ENCODE data around the gene UROC1. TPM values are rescaled to one million over a fixed set of nuclear protein-coding genes. Genes with fewer than 3 reads are reported as not detected.

UROC1 gene
- total and polyA plus RNA-seq, 9 of the 15 experiments (the other 6 are each of a cell fraction or from before 2014, with no cell fraction given) = not detected

DNA sequence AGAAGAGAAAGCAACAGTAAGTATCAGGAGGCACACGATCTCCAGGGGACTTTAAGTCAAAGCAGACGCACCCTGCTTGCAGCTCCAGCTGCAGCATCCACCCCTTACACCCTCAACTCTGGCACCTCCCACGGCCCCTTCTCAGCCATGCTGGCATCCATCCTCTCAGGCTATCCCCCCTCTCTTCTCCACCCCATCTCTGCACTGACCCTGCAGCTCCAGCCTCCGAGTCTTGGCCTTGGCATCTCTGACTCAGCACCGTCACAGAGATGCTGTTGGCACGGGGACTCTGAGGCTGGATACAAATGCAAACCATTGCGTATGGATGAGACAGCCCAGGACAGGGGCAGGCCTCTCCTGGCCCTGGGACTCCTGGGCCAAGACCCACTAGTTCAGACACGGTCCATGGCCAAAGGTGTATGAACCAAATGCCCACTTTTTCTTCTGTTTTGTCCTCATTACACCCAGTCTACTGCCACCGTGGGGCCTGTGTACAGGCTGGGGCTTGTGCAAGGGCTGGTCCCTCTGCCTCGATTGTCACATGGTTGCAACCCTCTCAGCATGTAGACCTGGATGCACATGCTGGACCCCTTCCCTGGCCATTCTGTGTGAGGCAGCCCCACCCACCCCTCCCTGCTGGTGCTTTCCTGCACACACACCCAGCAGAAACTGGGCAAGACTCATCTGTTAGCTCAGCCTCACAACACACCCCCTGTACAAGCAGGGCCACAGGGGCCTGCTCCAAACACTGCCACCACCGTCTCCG, 23.2 kb downstream of the UROC1 start:
- in situ Hi-C loops (cut with MboI) = no loop called here

More for the DNA sequence above, 23.2 kb downstream of the UROC1 start:
- TF ChIP-seq HMG20A (CRISPR knock-in tag; conservative IDR thresholded peaks at IDR 0.05) = no peak
- TF ChIP-seq ZNF23 (CRISPR knock-in tag; IDR thresholded peaks at IDR 0.05) = no peak
- TF ChIP-seq, protein P1, sequence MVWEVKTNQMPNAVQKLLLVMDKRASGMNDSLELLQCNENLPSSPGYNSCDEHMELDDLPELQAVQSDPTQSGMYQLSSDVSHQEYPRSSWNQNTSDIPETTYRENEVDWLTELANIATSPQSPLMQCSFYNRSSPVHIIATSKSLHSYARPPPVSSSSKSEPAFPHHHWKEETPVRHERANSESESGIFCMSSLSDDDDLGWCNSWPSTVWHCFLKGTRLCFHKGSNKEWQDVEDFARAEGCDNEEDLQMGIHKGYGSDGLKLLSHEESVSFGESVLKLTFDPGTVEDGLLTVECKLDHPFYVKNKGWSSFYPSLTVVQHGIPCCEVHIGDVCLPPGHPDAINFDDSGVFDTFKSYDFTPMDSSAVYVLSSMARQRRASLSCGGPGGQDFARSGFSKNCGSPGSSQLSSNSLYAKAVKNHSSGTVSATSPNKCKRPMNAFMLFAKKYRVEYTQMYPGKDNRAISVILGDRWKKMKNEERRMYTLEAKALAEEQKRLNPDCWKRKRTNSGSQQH (CRISPR knock-in tag; IDR thresholded peaks at IDR 0.05) = no peak
- no peak for TF ChIP-seq ZNF75A (CRISPR knock-in tag; IDR thresholded peaks at IDR 0.05)
- no peak for TF ChIP-seq CBFA2T3 (IDR thresholded peaks at IDR 0.05)
- TF ChIP-seq, protein P2, sequence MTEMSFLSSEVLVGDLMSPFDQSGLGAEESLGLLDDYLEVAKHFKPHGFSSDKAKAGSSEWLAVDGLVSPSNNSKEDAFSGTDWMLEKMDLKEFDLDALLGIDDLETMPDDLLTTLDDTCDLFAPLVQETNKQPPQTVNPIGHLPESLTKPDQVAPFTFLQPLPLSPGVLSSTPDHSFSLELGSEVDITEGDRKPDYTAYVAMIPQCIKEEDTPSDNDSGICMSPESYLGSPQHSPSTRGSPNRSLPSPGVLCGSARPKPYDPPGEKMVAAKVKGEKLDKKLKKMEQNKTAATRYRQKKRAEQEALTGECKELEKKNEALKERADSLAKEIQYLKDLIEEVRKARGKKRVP (CRISPR knock-in tag; IDR thresholded peaks at IDR 0.05) = no peak
- FAIRE-seq = no peak
- POLR2A ChIA-PET = interaction anchor here (0.6 kb wide), 1 partner anchor 37 kb away, joined by 3 read pairs; no protein-coding TSS in a partner anchor
- Histone ChIP-seq H2AFZ (ENCODE audit: low read depth, low read length) (no peak overlapping the region), H3K27me3 (ENCODE audit: control insufficient read depth in 2 of 2, insufficient read depth in 2 of 2, low read length in 2 of 2) (peaks cover 9 to 49% of the 10 kb centered on the region in 2 experiments; a peak in 4 of 5 replicates), H3K4me2 (ENCODE audit: insufficient read depth, low read length) (no peak overlapping the region), H3K36me3 (ENCODE audit: control insufficient read depth, insufficient read depth, low read length) (no peaks in the 10 kb centered on the region), H3K9me1 (ENCODE audit: control insufficient read depth, insufficient read depth, low read length) (no peaks in the 10 kb centered on the region), H3K9ac (ENCODE audit: insufficient read depth in 1 of 2, low read depth in 2 of 2, low read length in 2 of 2) (no peak overlapping the region), H3K79me2 (ENCODE audit: control insufficient read depth, insufficient read depth, low read length) (no peaks in the 10 kb centered on the region), H3K27ac (ENCODE audit: extremely low read depth, low read depth, low read length) (no peak overlapping the region), H3K4me3 (no peak overlapping the region), H3K4me1 (replicated peaks in 1 of 2; ENCODE audit: control insufficient read depth in 2 of 2, insufficient read depth in 2 of 2, low read length in 2 of 2) (no peaks in the 10 kb centered on the region), H4K20me1 (replicated peaks; ENCODE audit: control insufficient read depth, insufficient read depth, low read length) (no peaks in the 10 kb centered on the region; the same call in 1 of the 2 replicates), H3K9me3 (replicated peaks; ENCODE audit: control insufficient read depth, insufficient read depth, low read depth, low read length) (no peaks in the 10 kb centered on the region)
- BruUV-seq (replicated peaks) = no TSS peak
- CTCF ChIA-PET (ENCODE audit: low intra/inter-chr PET ratio) = no interaction called here
- 0% methylated on average over 8 of the region's 12 CpGs for WGBS (ENCODE audit: insufficient coverage, low coverage, missing lambda C conversion rate)
- DNase-seq (ENCODE audit: extremely low read depth in 1 of 4, low spot score in 3 of 4) = no peak
- ATAC-seq = no peak
- intact Hi-C loops (cut with micrococcal nuclease) = no loop called here
